ENCODE results near the gene RPL36. TPM values are rescaled to one million over a fixed set of nuclear protein-coding genes. Genes with fewer than 3 reads are reported as not detected.

The RPL36 gene
- total RNA-seq, 1 experiment from 2014 or later, result 1,504 TPM

GRCh38 chr19:5676105-5676771 is 13.9 kb upstream of the RPL36 start:
- peaks cover 4 to 15% of the 10 kb centered on the region in 2 experiments; a peak in 2 of 4 replicates for H3K4me1 ChIP-seq (ENCODE audit: control insufficient read depth in 1 of 2, insufficient read depth in 2 of 2, low read length in 2 of 2)
- no peaks in the 10 kb centered on the region for H3K9me2 ChIP-seq (ENCODE audit: insufficient read depth)
- H3K9me3 ChIP-seq (ENCODE audit: control insufficient read depth in 1 of 2, insufficient read depth in 1 of 2, low read depth in 1 of 2, low read length in 2 of 2), result no peaks in the 10 kb centered on the region
- BruUV-seq (replicated peaks), result no TSS peak
- DNase-seq (ENCODE audit: low read depth, low spot score) (no peak), ATAC-seq (no peak)
- CTCF ChIA-PET, result interaction anchor here (0.5 to 1.3 kb wide), 2 partner anchors 11 to 96 kb away, joined by 3 to 5 read pairs; no protein-coding TSS in a partner anchor
- TF ChIP-seq ATF3 (IDR thresholded peaks at IDR 0.05) (no peak), CEBPB (IDR thresholded peaks at IDR 0.05; ENCODE audit: low read depth) (no peak), CBX3 (IDR thresholded peaks at IDR 0.05; ENCODE audit: low read depth) (no peak), SP1 (IDR thresholded peaks at IDR 0.05; ENCODE audit: low read depth) (no peak), SRF (IDR thresholded peaks at IDR 0.05; ENCODE audit: low read depth) (no peak), FOSL1 (IDR thresholded peaks at IDR 0.05; ENCODE audit: low read depth) (no peak), ZFX (IDR thresholded peaks at IDR 0.05) (no peak), EZH2phosphoT487 (IDR thresholded peaks at IDR 0.05; ENCODE audit: borderline replicate concordance) (no peak), RAD21 (IDR thresholded peaks at IDR 0.05; ENCODE audit: low read depth) (no peak), ZNF274 (IDR thresholded peaks at IDR 0.05; ENCODE audit: low read depth, low read length) (no peak), POLR2AphosphoS5 (IDR thresholded peaks at IDR 0.05; ENCODE audit: low read depth, low read length) (no peak), EZH2 (IDR thresholded peaks at IDR 0.05) (no peak), JUND (IDR thresholded peaks at IDR 0.05) (no peak), SIN3A (IDR thresholded peaks at IDR 0.05; ENCODE audit: low read depth) (no peak), ELF1 (IDR thresholded peaks at IDR 0.05; ENCODE audit: borderline replicate concordance, low read depth) (no peak), TCF7L2 (IDR thresholded peaks at IDR 0.05; ENCODE audit: borderline replicate concordance, extremely low read depth, insufficient read depth, insufficient read length) (no peak), MAX (IDR thresholded peaks at IDR 0.05) (no peak)
- TF ChIP-seq, protein P1, sequence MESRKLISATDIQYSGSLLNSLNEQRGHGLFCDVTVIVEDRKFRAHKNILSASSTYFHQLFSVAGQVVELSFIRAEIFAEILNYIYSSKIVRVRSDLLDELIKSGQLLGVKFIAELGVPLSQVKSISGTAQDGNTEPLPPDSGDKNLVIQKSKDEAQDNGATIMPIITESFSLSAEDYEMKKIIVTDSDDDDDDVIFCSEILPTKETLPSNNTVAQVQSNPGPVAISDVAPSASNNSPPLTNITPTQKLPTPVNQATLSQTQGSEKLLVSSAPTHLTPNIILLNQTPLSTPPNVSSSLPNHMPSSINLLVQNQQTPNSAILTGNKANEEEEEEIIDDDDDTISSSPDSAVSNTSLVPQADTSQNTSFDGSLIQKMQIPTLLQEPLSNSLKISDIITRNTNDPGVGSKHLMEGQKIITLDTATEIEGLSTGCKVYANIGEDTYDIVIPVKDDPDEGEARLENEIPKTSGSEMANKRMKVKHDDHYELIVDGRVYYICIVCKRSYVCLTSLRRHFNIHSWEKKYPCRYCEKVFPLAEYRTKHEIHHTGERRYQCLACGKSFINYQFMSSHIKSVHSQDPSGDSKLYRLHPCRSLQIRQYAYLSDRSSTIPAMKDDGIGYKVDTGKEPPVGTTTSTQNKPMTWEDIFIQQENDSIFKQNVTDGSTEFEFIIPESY (IDR thresholded peaks at IDR 0.05; ENCODE audit: extremely low read depth, insufficient replicate concordance, low read length), result no peak
- TF ChIP-seq, protein P2, sequence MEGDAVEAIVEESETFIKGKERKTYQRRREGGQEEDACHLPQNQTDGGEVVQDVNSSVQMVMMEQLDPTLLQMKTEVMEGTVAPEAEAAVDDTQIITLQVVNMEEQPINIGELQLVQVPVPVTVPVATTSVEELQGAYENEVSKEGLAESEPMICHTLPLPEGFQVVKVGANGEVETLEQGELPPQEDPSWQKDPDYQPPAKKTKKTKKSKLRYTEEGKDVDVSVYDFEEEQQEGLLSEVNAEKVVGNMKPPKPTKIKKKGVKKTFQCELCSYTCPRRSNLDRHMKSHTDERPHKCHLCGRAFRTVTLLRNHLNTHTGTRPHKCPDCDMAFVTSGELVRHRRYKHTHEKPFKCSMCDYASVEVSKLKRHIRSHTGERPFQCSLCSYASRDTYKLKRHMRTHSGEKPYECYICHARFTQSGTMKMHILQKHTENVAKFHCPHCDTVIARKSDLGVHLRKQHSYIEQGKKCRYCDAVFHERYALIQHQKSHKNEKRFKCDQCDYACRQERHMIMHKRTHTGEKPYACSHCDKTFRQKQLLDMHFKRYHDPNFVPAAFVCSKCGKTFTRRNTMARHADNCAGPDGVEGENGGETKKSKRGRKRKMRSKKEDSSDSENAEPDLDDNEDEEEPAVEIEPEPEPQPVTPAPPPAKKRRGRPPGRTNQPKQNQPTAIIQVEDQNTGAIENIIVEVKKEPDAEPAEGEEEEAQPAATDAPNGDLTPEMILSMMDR (IDR thresholded peaks at IDR 0.05 in 2 of 3, conservative IDR thresholded peaks at IDR 0.05 in 1 of 3; ENCODE audit: borderline replicate concordance in 1 of 3, insufficient read depth in 1 of 3, low read depth in 2 of 3, low read length in 2 of 3), result no peak
- POLR2A ChIA-PET, result no interaction called here
- no peaks in the 10 kb centered on the region for H3K36me3 ChIP-seq (ENCODE audit: control insufficient read depth in 1 of 2, insufficient read depth in 2 of 2, low read length in 2 of 2)
- H4K20me1 ChIP-seq (ENCODE audit: insufficient read depth), result no peaks in the 10 kb centered on the region
- H3K27me3 ChIP-seq (ENCODE audit: insufficient read depth, low read length), result no peaks in the 10 kb centered on the region
- H3K9ac ChIP-seq (ENCODE audit: low read length), result no peak overlapping the region
- no peak overlapping the region for H2AFZ ChIP-seq (ENCODE audit: low read depth, low read length, poor library complexity, severe bottlenecking)
- H3K4me2 ChIP-seq (ENCODE audit: low read length), result no peak overlapping the region
- RAD21 ChIA-PET (ENCODE audit: low non-redundant PET in 1 of 2, low total read pairs in 2 of 2, uncharacterized antibody in 2 of 2, unreplicated experiment in 2 of 2), result no interaction called here
- no peak overlapping the region for H3K4me3 ChIP-seq (replicated peaks in 1 of 2; ENCODE audit: low read depth in 1 of 2, low read length in 2 of 2)
- no peak overlapping the region for H3K27ac ChIP-seq (ENCODE audit: low read depth, low read length)
- peaks cover 12% of the 10 kb centered on the region for H3K79me2 ChIP-seq (ENCODE audit: insufficient read depth, low read length)
- intact Hi-C loops (cut with micrococcal nuclease), result no loop called here

Measured in HCT116 (cell line).